Measurements from ENCODE around the gene GATC. TPM values are rescaled to one million over a fixed set of nuclear protein-coding genes. Genes with fewer than 3 reads are reported as not detected.

GATC gene
- total RNA-seq, 1 donor from 2014 or later, result 16.9 TPM

- DNase-seq (ENCODE audit: extremely low read depth, low read depth, low spot score), result peak; percentile 80
Observed at GRCh38 chr12:120495731-120496412, 49.6 kb downstream of the GATC start, which contains the start of gene DYNLL1. Gene DYNLL1, plus strand, starts transcription at chr12:120496113. Its CDS starts 309 bp downstream, at chr12:120496422.

GRCh38 chr12:120496413-120497340 lies 50.4 kb downstream of the GATC start:
- DNase-seq (ENCODE audit: extremely low read depth, low read depth, low spot score), result no peak

- DNase-seq (ENCODE audit: extremely low read depth, low read depth, low spot score), result no peak
Observed at GRCh38 chr12:120497524-120498150, 51.4 kb downstream of the GATC start.

- DNase-seq (ENCODE audit: extremely low read depth, low read depth, low spot score), result no peak
Observed at GRCh38 chr12:120498870-120499515, 52.7 kb downstream of the GATC start.

- DNase-seq (ENCODE audit: extremely low read depth, low read depth, low spot score), result no peak
Observed at GRCh38 chr12:120500581-120500980, 54.3 kb downstream of the GATC start.

GRCh38 chr12:120504587-120504986 lies 58.3 kb downstream of the GATC start:
- no peak for DNase-seq (ENCODE audit: extremely low read depth, low read depth, low spot score)

- DNase-seq (ENCODE audit: extremely low read depth, low read depth, low spot score), result no peak
Observed at GRCh38 chr12:120508537-120508936, 62.3 kb downstream of the GATC start.

Other genes with a start within 250 kb of the GATC start
- 2,362 and 4,447 TPM in 2 replicates for gene RPLP0, start 245.3 kb upstream of the GATC start, total RNA-seq
- gene PXN, start 180.7 kb upstream of the GATC start, total RNA-seq, result 279 and 332 TPM in 2 replicates
- gene RNU4-2, start 154.5 kb upstream of the GATC start, total RNA-seq, result under 0.01 TPM in 2 replicates
- gene RNU4-1, start 153.2 kb upstream of the GATC start, total RNA-seq, result under 0.01 TPM in 2 replicates
- gene SIRT4, start 144.1 kb upstream of the GATC start, total RNA-seq, result 0.24 and 0.88 TPM in 2 replicates
- not detected in 2 replicates for gene PLA2G1B, start 118.7 kb upstream of the GATC start, total RNA-seq
- gene MSI1, start 77.3 kb upstream of the GATC start, total RNA-seq, result not detected in 2 replicates
- gene COX6A1, start 8.3 kb upstream of the GATC start, total RNA-seq, result 455 and 459 TPM in 2 replicates
- gene TRIAP1, start 60 bp upstream of the GATC start, total RNA-seq, result 42.4 and 76.2 TPM in 2 replicates
- gene SRSF9, start 23.3 kb downstream of the GATC start, total RNA-seq, result 77.6 and 104 TPM in 2 replicates
- 425 and 462 TPM in 2 replicates for gene DYNLL1, start 49.7 kb downstream of the GATC start, total RNA-seq
- 17.6 and 30.3 TPM in 2 replicates for gene COQ5, start 82.7 kb downstream of the GATC start, total RNA-seq
- 97.2 and 111 TPM in 2 replicates for gene RNF10, start 87.9 kb downstream of the GATC start, total RNA-seq
- gene POP5, start 135.0 kb downstream of the GATC start, total RNA-seq, result 16.3 and 17.9 TPM in 2 replicates
- 0.82 TPM in 1 of 2 replicates, not detected in the other for gene CABP1, start 194.2 kb downstream of the GATC start, total RNA-seq
- gene MLEC, start 240.7 kb downstream of the GATC start, total RNA-seq, result 73.3 and 78.3 TPM in 2 replicates